Measurements from ENCODE around the gene PLXNA4.
"Not testable (repeated sequence)": the region's sequence is repeated elsewhere in the genome, so short reads cannot be mapped to it uniquely, and the experiment has no call there.

Gene PLXNA4

GRCh38 chr7:132390705-132391104 lies 185.6 kb downstream of the PLXNA4 start:
- no peak for DNase-seq (ENCODE audit: low read depth)

DNA sequence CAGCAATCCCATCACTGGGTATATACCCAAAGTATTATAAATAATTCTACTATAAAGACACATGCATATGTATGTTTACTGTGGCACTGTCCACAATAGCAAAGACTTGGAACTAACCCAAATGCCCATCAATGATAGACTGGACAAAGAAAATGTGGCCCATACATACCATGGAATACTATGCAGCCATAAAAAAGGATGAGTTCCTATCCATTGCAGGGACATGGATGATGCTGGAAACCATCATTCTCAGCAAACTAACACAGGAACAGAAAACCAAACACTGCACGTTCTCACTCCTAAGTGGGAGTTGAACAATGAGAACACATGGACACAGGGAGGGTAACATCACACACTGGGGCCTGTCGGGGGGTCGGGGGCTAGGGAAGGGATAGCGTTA lies 186.2 kb downstream of the PLXNA4 start:
- DNase-seq (ENCODE audit: low read depth): not testable (repeated sequence)

DNA sequence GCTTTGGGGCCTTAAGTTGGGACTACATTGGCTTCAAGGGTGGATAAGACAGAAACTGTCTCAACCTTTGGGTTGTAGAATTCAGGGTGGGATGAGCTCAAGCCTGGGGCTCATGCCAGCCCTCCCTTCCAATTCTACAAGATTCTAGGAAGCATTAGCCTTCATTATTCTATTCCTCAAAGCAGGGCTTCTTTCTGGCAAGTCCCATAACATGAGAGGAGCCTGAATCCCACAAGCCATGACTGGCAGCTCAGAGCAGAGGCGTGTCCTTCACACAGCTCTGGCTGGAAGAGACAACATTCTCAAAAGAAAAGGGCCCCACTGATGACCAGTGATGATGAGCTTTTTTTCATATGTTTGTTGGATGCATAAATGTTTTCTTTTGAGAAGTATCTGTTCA lies 187.6 kb downstream of the PLXNA4 start:
- DNase-seq (ENCODE audit: low read depth): no peak

GRCh38 chr7:132387596-132387995 lies 188.7 kb downstream of the PLXNA4 start:
- no peak for DNase-seq (ENCODE audit: low read depth)

DNA sequence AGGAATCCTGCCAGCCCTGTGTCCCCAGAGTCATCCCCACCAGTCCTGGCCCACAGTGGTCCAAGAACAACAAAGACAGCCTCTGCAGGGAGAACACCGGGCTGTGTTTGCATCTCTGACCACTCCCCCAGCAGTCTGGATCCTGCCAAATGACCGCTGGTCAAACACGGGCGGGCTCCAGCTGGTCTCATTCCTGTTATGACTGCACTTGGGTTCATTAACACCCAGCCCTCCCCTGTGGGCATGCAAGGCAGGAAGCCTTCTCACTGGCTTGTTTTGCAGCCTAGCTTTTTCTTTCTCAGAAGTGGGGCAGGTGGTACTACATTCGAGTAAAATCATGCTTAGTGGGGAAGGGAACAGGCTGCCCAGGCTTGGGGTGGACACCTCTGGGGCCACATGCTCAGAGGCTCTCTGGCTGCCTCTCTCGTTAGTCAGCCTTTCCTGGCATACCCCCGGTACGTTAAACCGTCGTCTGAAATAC lies 190.0 kb downstream of the PLXNA4 start:
- no peak for DNase-seq (ENCODE audit: low read depth)

GRCh38 chr7:132383962-132384361 lies 192.3 kb downstream of the PLXNA4 start:
- DNase-seq (ENCODE audit: low read depth): no peak

DNA sequence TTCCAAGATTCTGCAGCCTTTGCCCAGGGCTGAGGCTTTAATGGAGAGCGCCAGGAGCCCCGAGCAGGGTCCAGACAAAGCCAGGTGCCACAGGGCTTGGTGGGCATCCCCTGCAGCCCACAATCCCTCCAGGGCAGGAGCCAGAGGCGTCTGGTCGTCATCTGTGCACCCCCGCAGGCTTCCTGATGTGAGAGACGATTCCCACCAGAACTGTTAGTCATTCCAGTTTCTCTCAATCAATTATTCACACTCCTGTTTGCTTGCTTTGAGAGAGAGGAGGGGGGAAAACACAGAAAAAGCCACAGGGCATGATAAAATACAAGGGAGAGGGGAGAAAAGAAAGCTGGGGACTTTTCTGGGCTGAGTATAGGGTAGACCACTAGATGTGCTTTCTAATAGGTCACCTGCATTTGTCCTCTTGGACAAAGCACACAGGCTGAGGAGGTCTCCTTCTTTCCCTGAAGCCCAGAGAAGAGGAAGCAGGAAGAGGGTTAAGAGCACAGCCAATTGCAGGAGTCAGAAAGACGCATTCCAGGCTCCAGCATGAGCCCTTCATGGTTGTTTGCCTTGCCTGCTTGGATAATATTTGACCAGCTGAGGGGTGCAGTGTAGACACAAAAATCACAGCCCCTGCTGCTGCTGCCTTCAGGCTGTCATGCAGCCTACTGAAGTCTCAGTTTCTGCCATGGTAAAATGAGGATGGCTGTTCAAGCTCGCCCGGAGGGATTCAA lies 194.4 kb downstream of the PLXNA4 start:
- DNase-seq (ENCODE audit: low read depth): no peak

DNA sequence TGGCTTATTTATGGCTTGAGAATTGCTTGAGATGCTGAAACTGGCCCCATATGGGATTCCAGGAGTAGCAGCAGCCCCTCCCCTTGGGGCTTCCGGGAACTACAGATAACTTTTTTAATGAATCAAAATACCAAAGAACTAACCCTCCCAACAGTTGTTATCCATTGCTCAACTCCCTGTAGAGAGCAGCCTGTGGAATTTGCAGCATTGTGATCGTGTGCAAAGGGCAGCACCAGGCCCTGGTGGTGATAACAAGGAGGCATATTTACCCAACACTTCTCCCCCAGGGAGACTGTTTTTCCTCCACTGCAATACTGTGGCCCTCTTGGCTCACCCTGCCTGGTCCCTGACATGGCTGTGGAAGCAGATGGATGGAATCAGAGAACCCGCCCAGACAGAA lies 196.2 kb downstream of the PLXNA4 start:
- no peak for DNase-seq (ENCODE audit: low read depth)

- DNase-seq (ENCODE audit: low read depth): no peak
Measured at GRCh38 chr7:132379292-132379691, 197.0 kb downstream of the PLXNA4 start.

DNA sequence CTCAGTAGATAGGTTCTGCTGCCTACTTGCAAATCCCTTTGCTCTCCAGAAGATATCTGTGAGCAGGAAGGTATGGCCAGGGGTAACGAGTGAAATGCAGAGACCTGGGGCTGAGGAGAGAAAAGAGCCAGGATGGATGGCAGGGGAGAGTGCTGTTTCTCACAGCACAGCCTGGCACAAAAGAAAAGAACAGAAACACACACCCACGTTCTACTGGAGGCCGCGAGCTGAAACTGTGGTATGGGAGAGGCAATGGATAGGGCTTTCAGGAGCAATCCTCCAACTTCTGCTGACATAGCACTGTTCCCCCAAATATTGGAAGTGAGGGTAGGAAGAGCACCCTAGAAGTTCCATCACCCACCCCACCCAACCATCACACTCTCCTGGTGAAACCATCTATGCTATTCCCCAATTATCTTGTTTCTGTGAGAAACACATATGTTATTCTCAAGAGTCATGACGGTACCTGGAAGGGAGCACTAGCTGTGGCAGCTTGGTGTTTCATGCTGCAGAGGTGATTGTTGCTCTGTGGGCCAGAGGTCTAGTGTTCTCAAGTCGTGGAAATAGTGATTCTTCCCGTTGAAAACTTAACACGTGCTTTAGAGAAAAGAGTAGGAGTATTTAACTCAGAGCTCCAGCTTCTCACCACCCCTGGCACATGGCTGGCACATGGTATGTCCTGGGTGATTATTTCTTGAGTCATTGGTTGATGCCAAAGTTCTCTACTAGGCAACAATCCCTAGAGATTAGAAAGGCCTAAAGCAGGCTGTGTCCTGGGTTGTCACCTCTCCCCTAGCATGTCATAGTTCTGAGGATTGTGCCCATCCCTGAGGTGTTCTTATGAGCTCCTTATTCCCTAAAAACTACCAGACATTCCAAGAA lies 198.3 kb downstream of the PLXNA4 start:
- DNase-seq (ENCODE audit: low read depth): no peak

DNA sequence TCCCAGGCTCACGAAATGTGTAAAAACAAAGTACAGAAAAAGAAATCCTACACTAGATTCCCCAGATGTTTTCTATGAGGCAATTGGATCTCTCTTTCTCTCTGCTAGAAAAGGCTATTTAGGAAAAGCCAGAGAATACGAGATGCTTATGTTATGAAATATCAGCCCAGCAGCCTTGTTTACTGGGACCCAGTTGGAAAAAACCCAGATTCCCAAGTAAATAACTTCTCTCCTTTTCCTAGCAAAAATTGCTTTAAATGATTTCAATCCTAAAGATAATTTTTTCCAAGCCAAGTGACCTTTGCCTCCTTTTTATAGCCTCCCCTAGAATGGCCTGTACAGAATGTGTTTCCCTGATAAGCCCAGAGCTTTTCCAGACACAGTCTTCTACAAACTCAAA lies 199.3 kb downstream of the PLXNA4 start:
- no peak for DNase-seq (ENCODE audit: low read depth)

GRCh38 chr7:132376361-132377013 lies 199.8 kb downstream of the PLXNA4 start:
- no peak for DNase-seq (ENCODE audit: low read depth)

DNA sequence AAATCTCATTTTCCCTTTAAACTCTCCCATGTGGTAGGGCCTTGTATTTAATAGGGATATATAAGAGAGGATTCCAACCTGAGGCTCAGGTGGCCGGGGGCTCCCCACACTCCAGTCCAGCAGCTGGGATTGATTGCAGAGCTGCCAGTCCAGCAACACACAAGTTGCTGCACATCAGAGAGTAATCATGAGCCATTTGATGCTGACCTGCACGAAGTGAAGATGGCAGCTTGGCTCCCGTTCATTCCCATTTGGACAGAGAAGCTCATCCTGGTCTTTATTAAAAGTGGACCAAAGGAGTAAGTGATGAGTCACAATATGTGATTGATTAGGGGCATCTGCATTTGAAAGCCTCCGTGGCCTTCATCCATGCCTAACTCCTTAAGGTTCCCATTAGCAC lies 202.4 kb downstream of the PLXNA4 start:
- no peak for DNase-seq (ENCODE audit: low read depth)

DNA sequence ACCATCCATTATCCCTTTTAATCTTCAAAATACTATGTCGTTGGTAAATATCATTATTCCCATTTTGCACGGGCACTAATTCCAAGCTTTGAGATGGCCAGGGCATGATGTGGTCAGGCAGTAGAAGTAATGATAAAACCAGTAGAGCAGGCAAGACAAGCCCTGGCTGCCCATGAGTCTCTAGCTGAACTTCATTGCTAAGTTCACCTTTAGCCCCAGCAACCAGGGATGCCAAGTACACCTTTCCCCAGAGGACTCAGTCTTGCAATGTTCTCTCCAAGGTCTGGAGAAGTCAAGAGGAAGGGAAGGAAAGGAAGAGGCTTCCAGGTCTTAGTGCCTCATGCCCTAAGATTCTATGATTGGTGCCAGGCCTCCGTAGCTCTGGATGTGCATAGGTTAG lies 203.2 kb downstream of the PLXNA4 start:
- no peak for DNase-seq (ENCODE audit: low read depth)

GRCh38 chr7:132371948-132372347 lies 204.3 kb downstream of the PLXNA4 start:
- DNase-seq (ENCODE audit: low read depth): no peak

DNA sequence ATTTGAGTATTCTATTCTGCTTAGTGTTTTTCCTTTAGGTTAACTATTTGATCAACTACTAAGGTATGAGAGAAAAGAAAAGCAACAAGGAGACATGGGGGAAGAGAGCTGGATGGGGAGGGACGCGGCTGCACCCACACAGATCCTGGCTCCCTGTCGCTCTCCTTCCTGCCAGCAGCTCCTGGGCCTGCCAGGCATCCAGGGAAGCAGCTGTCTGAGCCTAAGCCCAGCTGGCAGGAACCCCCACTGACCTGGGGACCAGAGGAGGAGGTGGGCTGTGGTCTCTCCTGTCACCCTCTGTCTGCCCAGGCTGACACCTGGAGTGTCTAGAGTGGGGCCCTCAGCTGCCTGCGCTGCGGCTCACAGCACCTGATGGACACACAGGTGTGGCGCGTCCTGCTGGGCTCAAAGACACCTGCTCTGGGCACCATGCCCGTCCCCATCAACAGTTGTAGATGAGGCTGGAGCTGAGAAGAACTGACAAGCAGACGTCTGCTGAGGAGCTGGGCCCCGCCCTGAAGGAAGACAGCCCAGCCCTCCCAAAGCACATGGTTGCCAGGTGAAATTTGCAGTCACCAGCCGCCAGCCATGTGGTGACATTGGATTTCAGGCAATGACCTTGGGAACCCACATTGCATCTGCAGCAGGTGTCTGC lies 207.9 kb downstream of the PLXNA4 start:
- DNase-seq (ENCODE audit: low read depth): no peak

- no peak for DNase-seq (ENCODE audit: low read depth)
Measured at GRCh38 chr7:132367795-132368194, 208.5 kb downstream of the PLXNA4 start.

DNA sequence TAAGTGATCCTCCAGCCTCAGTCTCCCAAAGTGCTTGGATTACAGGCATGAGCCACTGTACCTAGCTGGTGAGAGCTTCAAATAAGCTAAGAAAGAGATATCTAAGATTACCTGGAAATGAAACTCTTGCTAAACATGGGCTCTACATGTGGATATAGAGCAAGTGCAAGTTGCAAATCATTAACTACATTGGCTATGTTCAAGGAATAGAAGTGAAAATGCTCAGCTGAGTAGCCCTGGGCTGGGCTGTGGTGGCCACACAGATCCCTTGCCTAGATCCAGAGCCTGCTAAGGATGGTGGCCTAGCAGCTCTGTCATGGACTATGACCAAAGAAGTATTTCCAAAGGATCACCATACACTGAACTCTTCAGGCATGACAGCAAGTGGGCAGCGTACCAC lies 209.3 kb downstream of the PLXNA4 start:
- no peak for DNase-seq (ENCODE audit: low read depth)

DNA sequence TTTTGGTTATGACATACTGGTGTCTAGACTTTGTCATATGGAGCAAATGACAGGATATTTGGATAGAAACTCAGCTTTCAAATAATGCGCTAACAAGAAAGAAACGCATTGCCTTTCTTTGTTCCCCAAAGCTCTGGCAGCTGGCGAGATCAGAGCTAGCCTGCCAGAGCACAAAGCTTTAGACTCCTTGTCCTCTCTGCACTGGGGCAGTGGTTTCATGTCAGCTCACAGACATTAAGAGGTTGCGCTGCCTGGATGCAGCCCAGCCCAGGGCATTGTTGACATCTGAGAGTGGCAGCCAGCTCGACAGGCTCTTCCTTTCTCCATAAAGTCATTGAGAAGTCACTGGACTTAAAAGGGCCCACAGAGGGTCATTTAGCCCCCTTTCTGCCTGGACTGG lies 212.0 kb downstream of the PLXNA4 start:
- no peak for DNase-seq (ENCODE audit: low read depth)

- no peak for DNase-seq (ENCODE audit: low read depth)
Measured at GRCh38 chr7:132362059-132362458, 214.2 kb downstream of the PLXNA4 start.

DNA sequence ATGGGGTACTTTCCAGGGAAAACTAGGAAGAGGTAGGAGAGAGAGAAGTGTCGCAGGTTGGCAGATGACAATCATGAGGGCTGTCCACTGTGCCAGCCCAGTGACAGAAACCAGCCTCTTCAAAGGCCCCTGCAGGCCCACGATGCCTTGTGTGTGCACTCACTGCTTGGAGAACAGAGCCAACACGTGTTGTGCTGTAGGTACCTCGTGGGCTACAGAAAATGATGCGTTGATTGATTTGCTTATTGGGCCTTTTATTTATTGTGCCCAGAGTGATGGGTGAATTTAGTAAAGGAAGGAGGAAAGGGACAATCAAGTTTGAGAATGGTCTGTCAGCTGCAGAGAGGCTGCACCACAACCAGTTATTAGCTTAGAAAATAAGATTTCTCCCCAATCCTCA lies 215.1 kb downstream of the PLXNA4 start:
- DNase-seq (ENCODE audit: low read depth): no peak

- no peak for DNase-seq (ENCODE audit: low read depth)
Measured at GRCh38 chr7:132359743-132360142, 216.5 kb downstream of the PLXNA4 start.
